Activated CD4-positive, alpha-beta T cell treated with anti-CD3 and anti-CD28 coated beads for 48 hours (primary cell): ENCODE data around the gene SLC24A5.

ENCODE experiments used
- DNase-seq: peaks from one replicate; pipeline ENCODE4 v3.0.0-alpha.2; 2020

The SLC24A5 gene

DNA sequence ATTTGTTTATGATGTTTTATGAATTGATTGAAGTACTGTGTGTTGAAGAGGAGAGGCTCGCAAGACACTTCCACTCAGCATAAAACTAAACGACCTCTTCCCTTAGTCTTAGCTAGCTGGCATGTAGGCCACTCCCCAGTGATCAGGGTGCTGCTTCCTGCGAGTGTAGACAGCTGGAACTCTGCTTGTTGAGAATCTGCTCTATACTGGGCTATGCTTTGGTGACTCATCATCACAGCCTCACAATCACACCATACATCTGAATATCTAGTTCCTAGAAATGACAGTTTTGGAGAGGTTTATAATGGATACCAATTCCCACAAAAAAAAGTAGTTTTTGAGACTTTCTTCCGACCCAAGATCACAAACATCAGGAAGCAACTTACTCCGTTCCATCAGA is 1.5 kb upstream of the SLC24A5 start:
- no peak for DNase-seq

DNA sequence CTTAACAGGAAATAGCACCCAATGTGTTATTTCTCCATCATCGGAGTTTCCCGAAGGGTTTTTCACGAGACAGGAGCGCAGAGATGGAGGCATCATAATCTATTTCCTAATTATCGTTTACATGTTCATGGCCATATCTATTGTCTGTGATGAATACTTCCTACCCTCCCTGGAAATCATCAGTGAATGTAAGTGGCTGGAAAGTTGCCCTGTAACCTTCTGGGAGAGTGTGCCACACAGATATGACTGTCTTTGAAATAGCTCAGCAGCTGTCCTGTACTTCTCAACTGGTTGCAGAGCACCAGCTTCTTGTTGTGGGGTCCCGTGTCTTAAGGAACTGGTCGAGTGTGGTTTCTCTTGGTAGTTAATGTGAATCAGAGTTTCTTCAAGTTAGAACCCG is 1.1 kb downstream of the SLC24A5 start:
- no peak for DNase-seq

DNA sequence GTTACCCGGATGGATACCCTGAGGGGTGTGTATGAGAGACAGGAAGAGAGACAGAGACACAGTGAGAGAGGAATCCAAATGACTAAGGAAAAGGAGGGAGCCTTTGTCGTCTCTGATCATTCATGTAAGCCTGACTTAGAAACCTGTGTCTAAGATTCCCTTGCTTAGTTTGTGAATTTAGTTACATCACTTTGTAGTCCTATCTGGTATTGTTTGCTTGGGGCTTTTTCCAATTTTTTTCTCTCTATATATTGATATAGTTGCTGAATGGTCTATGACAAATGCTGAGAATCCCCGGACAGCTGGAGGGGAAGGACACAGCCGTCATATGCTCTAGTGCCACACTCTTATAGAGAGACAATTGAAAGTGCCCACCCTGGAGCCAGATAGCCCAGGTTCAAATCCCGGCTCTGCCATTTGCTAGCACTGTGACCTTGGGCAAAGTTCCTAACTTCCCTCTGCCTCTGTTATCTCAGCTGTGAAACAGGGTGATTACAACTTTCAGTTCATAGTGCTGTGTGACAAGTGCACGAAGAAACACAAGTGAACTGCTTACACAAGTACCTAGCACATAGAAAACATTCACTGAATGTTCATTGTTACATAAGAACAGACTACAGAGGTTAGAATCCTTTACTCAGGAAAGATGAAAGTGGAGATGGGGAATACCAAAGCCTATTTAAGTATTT is 6.0 kb downstream of the SLC24A5 start:
- DNase-seq = no peak

DNA sequence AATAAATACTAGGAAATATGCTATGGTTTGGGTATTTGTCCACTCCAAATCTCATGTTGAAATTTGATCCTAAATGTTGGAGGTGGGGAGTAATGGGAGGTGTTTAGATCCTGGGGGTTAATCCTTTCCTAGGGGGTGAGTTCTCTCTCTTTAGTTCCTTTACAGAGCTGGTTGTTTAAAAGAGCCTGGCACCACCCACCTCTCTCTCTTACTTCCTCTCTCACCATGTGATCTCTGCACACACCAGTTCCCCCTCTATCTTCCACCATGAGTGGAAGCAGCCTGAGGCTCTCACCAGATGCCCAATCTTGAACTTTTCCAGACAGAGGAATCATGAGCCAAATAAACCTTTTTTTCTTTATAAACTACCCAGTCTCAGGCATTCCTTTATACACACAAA is 10.5 kb downstream of the SLC24A5 start:
- DNase-seq = no peak

DNA sequence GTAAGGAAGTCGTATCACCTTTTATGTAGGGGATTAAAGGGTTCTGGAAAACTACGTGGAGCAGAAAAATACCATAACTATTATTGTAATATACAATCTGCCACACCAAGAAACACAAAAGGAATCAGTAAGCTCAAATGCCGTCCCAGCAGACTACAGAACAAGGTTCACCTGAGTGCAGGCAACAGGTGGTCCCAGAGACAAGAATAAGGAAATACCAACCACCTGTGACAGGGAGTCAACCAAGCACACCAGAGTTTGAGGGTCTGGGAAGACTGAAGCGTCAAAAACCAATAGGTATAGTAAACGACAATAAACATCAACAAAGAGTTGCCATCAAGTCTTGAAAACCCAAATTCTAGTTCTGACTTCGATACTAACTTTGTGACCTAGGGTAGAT is 12.1 kb downstream of the SLC24A5 start:
- DNase-seq = no peak

DNA sequence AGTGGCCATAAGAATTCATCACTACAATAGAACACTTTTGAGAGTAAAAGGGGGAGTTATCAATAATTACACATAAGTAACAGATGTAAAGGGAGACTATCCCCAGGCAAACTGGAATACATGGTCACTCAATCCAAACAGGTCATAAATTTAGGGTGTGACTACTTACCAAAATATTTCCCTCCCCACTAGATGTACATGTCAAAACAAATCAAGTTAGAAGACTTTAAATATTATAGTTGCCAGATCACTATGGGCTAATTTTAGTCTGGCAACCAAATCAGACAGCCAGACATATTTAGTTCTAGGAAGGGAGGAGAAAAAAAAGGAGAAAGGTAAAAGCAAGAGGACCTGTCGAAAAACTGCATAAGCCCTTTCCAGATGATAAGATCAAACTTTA is 23.1 kb downstream of the SLC24A5 start:
- no peak for DNase-seq

DNA sequence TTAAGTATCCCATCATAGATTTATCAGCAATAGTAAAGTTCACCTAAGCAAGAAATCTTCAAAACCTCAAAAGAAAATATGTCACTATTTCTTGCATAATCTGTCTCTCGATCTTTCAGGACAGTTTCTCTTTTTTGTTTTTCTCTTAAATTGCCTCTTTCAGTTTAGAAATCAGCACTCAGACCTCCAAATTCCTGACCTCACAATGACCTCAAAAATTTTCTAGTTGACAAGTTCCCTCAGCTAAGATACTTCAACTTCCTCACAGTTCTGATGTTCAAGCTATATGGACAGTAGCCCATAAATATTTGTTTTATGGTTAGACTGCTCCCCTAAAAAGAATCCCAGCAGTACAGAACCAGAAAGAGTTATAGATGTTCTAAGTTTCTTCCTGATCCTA is 24.1 kb downstream of the SLC24A5 start:
- DNase-seq = no peak

DNA sequence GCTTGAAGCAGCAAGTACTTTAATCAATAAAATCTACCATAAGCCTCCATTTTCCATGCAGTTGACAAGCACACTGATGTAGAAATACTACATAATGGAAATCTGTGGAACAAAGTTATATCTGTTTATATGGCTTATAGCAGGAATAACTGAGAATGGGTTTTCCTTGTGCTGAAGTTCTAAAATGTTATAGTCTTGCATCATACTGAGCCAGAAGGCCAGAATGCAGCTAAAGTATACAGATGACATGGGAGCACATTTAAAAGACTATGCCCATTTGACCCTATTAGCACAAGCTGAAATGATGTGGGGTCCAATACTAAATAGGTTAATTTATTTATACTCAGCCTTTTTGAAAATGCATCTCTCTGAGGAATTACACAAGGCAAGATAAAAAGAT is 25.1 kb downstream of the SLC24A5 start:
- DNase-seq = no peak

DNA sequence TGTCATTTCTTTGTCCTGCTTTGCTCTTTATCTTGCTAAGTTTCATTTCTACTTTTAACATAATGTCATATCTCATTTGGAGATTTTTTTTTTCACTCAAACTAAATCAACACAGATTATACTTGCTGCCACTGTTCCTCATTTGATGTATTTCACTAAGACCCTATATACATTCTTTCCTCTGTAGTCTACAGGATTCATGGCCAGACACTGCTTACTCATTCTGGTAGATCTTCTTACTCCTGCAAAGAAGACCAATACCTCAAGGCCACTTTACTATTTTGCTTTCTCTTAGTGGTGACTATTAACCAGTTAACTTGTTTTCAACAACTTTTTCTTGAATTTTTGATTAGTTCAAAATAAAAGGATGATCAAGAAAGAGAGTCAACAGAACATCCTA is 26.6 kb downstream of the SLC24A5 start:
- no peak for DNase-seq

DNA sequence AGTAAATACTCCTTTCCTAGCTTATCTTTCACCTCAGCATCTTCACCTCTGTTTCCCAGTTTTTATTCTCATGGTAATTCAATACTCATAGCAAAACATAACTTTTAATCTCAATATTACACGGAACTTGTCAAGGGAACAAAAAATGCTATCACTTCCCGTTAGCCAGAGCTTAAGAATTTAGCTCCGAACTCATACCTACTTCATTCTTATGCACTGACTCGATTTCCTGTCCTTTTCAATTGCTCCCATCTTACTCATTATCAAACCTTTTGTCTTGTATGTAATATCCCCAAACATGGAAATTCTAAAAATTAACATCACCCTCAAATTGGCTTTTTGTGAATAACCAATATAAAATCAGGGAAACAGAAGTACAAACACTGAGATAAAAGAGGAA is 29.1 kb downstream of the SLC24A5 start:
- no peak for DNase-seq

DNA sequence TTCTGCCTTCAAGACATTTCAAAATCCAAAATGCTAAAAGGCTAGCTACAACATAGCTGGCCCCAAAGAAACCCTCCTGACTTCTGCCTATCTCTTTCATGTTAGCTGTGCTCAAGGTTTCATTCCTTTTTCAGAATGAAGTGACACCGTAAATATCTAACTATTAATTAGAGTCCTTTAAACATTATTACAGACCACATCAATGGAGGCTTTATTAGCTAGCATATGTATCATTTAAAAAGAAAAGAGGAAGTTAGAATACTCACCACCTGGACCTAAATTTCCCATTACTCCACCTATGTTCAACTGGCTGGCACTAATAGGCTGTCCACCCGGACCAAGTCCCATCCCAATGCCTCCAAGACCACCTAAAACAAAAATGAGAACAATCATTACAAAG is 32.7 kb downstream of the SLC24A5 start:
- no peak for DNase-seq

DNA sequence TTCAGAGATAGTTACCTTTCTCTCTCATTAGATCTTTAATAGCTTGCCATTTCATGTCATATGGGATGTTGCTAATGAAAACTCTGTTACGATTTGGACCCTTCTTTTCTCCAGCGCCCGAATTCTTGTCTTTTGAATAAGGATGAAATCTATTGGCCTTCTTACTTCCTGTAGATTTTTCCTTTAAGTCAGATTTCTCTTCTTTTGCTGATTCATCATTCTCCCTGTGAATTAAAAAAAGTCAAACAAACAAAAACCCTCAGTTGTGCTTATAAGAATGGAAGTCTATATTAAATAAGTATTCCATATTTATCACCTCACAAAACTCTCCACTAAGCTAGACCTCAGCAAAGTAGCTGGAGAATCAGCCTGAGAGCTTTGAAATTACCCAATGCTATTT is 47.8 kb downstream of the SLC24A5 start:
- DNase-seq = no peak

DNA sequence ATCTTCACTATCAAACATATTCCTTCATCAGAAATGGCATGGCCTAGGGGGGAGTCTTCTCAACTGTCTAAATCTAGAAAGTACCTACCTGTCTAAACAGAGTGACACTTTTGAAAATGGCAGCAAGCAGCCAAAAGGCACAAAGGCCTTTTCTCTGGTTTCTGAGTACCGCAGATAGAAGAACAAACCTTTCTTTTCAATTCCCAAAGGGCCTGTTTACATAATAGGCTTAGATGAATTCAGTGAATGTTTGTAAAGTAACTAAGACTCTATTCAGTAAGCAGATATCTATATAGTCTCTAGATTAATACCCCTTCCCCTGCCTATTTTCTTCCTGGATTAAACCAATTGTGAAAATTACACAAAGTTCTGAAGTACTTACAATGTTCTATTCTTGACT is 50.2 kb downstream of the SLC24A5 start:
- DNase-seq = no peak

DNA sequence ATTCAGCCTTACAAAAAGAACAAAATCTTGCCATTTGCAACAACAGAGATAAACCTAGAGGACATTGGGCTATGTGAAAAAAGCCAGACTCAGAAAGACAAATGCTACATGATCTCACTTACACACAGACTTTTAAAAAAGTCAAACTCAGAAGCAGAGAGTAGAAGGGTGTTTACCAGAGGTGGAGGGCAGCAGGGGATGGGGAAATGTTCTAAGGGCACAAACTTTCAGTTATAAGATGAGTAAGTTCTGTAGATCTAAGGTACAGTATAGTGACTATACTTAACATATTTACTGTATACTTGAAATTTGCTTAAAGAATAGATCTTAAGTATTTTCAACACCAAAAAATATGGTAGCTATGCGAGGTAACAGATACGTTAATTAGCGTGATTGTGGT is 54.3 kb downstream of the SLC24A5 start:
- DNase-seq = no peak

DNA sequence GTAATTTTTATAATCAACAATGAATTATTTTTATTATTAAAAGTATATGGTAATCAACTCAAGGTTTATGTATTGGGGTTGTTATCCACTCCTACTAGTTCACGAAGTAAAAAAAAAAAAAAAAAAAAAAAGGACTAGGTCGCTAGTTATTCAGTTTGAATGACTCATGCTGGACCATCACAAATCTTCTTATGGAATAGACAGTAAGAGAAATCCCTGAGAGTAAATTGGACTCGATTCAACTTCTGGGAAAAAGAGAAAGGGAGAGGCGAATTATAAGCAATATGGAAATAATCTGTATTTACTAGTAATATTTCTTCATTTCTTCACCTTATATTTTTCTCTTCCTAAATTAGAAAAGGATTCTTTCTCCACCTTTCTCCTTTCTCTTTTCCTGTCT is 55.3 kb downstream of the SLC24A5 start:
- no peak for DNase-seq

DNA sequence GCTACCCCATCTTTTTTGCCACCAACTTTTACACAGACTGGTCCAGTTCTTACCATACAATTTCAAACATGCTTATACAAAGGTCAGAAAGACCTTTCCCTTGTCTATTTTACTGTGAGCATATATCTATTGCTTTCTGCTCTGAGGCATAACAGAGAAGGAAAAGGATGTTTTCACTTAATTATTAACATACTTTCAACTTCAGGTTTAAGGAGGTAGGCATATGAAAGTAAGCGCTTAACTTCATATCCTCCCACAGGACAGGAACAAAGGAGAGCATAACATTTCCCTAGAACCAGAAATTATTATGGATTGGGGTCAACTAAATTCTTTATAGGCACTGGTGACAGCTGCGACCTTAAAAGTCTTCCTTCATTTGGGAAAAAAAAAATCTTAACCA is 56.2 kb downstream of the SLC24A5 start:
- DNase-seq = no peak

DNA sequence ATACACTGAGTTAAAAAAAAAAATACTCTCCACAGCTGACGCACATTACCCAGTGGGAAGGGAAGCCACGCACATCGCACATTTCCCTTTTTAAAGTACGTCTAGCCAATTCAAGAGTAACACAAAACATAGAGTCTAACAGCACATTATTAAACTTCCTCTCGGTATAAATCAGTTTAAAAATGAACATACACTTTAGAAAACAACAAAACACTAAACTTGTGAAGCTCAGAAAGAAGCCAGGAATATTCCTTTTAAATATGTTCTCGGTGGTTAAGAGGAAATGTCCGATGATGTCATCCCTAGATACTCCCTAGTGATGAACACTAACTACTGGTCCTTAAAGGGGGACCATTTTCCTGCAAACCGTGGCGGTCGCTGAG is 56.6 kb downstream of the SLC24A5 start:
- DNase-seq = no peak

DNA sequence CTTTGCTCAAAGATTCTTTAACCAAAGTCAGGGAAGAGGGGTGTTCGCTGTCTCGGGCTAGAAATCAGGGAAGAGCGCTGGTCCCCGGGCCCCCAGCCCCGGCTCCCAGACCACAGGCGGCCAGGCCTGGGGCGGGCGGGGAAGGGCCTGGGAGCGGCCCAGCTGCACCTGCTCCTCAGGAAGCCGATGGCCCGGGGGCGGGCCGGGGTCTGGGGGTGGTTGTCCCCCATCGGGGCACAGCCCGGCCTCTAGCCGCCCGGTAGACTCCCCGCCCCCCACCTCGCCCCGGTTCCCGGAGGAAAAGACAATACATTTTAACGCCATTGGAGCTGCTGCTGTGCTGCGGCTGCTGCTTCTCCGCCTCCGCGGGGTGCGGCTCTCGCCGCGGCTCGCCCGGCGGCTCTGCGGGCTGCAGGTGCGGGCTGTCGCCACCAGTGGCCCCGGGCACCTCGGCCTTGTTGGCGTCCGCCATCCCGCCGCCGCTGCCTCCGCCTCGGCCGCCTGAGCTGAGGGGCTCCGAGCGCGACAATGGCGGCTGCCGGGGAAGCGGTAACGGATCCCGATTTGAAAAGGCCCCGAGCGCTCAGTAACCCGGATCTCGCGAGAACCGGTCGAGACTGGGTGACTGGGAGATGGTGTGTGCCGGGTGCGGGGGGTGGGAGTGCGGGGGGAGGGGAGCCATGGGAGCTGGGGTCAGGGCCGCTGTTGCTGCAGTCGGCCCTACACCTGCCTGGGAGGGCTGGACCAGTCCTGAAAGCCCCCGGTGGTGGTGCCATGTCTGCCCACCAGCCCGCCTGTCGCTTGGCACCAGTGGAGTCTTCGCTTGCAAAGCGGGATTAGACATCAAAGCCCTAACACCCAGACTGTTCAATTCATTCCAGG is 57.2 kb downstream of the SLC24A5 start, which contains the start of gene MYEF2:
Gene MYEF2 (minus strand): TSS at position 530 of the 882 bp plus-strand sequence. CDS start 58 bp downstream, at position 472.
- DNase-seq = peak; percentile 83

DNA sequence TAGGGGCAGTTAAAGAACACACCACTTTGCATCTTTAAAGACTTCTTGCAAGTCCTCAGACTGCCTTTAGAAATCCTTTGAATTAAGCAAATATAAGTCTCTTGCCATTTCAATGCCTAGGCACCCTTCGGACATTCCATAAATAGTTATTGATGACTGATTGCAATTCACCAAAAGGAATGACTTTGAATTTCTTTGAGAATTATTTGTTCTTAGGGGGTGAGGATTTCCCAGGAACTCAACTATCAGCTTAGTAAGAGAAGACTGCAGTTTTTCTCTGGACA is 57.8 kb downstream of the SLC24A5 start:
- DNase-seq = no peak

DNA sequence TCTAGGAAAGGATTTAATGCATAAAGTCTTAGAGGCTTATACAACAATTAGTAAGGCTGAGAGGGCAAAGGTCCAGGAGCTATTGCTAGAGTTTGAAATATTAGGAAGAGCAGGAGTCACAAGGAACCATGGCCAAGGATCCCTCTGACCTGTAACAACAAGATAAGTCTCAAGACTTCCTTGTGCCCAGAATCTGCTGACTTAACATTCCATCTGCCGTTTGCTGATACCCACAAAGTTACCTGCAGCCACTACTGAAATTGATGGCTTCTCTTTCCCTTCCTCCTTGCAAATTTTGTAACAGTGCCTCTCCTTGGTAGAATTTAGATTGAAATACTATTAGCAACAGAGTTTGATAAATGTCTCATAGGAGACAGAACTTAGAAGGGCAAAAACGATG is 62.0 kb downstream of the SLC24A5 start:
- DNase-seq = no peak

DNA sequence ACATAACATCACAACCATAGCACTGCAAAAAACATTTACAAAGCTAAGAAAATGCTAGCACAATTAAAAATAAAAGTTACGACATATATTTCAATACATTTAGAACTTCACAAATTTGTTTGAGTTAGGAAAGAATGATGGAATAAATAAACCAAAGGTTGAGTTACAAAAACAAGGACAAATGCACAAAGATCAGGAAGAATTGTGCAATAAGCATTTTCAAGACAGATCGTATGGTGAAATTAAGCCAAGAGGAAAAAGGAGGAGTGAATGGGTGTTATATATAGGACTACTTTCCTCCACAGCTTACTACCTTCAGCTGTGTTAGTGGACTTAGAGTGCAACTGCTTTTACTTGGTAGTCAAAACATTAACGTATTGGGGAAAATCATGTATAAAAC is 64.7 kb downstream of the SLC24A5 start:
- no peak for DNase-seq

DNA sequence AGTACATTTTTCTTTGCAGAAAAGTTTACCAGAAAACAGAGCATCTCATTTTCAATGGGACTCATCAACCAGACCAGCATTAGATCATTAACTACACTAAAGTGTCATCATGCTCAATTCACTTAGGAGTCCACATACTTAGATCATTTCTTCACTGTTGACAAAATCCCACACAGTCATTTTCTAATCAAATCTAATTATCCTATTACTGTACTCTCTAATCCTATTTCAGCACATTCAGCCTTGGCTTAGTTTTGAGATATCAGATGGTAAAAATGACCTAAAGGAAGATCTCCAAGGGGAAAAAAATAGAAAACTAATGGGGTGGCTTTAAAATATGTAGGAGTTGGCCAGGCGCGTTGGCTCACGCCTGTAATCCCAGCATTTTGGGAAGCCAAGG is 65.5 kb downstream of the SLC24A5 start:
- DNase-seq = no peak

DNA sequence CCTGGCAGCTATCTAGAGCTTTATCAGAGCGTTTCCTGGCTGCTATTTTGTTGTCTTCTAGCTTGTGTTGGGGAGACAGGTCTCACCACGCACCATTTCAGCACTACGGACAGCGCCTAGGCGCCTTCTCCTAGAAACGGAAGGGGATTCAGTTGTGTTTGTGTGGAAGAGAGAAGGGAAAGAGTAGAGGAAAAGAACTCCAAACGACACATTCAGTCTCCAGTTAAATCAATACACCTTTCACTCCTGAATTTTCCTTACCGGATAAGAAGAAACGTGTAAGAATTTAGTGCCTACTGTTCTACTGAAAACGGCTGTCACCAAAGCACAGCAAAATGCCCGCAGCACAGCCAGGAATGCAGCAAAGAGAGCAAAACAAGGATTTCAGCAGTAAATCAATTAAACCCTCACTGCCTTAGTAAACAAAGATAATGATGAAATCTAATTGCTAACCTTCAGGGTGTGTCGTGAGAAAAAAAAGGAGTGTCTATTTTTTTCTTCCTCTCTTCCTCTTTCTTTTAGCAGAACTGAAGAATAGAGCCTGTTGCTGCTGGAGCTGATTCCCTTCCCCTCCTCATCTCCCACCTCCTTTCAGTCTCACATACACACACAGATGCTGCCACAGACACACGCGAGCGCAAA is 70.3 kb downstream of the SLC24A5 start:
- peak; percentile 59 for DNase-seq

DNA sequence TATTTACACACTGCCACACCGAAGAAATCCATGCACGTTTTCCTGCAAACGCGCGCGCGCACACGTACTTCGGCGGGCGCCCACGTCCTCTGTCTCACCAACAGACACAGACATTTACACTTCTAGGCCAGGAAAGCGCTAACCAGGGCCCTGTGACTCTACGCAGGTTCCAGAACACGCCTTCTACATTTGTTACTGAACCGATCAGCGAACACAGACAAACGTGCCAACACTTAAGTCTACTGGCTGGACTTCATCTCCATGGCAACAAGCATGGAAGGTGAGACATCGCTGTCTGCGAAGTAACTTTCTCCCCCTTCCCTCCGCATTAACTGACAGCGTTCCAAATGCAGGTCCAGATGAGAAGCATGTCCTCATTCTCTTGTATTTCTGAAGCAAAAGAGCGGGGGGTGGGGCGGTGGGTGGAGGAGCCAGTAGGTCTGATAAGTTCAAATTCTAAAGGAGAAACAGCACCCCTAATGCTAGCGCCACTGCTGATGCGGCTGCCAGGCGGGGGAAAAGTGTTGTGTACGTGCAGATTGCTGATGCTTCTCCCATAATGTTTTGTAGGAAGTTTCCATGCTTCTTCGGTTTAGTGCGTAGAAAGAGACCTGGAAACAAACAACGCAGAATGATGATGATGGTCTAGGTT is 70.9 kb downstream of the SLC24A5 start, which contains the start of gene CTXN2:
Gene CTXN2 (plus strand): TSS at position 92 of the 652 bp plus-strand sequence. CDS start 9,636 bp downstream, outside the sequence.
- DNase-seq = no peak
